HG02938 (cell line): ENCODE measurements around the gene FAM117A.
A peak's percentile ranks its signal among the peaks of the same experiment; 100 is the strongest.
"Not testable (repeated sequence)": the region's sequence is repeated elsewhere in the genome, so short reads cannot be mapped to it uniquely, and the experiment has no call there.

Source experiments
- ATAC-seq: cut with Tn5 transposase; IDR thresholded peaks from one replicate; pipeline ENCODE4 v1.9.1; 2021; ENCODE audit warnings: mild to moderate bottlenecking, moderate library complexity; ENCODE audit not compliant: unreplicated experiment

The FAM117A gene

GRCh38 chr17:49681106-49681979 lies 82.6 kb downstream of the FAM117A start:
- no peak for ATAC-seq

- ATAC-seq: no peak
These were observed 83.6 kb downstream of the FAM117A start for GRCh38 chr17:49680314-49680713.

DNA sequence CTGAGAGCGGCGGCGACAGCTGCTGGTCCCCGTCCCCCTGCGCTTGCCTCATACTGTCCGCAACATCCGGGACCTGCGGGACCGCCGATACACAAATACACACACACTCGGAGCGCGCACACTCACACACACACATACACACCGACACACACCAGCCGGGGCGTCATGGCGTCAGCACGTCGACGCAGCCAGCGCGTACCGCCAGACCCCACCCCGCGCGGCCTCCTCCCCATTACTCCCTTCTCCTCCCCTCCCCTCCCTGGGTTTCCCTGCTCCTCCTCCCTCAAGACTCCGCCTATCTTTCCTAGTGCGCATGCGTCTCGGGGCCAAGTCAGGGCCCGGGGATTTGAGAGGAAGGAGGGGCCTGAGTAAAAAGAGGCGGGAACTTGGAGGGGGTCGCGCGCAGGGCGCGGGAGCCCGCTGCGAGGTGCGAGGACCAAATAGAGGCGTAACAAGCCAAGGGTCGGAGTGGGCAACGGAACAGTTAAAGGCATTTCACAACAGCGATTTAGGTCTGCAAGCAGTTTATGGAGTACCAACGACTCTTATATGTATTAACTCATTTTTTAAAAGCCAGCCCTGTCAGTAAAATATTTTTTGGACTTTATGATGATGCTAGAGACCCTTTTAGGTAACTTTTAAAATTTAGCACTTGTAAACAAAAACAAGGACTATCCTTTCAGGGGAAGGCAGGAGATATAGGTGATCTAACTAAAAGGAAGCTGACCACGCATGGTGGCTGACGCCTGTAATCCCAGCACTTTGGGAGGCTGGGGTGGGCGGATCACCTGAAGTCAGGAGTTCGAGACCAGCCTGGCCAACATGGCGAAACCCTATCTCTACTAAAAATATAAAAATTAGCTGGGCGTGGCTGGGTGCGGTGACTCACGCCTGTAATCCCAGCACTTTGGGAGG lies 85.7 kb downstream of the FAM117A start, which contains the start of gene SPOP:
Gene SPOP, minus strand, starts transcription at position 165 of the 915 bp plus-strand sequence. CDS start 55,287 bp downstream, outside the sequence.
- ATAC-seq: peak; percentile 64

DNA sequence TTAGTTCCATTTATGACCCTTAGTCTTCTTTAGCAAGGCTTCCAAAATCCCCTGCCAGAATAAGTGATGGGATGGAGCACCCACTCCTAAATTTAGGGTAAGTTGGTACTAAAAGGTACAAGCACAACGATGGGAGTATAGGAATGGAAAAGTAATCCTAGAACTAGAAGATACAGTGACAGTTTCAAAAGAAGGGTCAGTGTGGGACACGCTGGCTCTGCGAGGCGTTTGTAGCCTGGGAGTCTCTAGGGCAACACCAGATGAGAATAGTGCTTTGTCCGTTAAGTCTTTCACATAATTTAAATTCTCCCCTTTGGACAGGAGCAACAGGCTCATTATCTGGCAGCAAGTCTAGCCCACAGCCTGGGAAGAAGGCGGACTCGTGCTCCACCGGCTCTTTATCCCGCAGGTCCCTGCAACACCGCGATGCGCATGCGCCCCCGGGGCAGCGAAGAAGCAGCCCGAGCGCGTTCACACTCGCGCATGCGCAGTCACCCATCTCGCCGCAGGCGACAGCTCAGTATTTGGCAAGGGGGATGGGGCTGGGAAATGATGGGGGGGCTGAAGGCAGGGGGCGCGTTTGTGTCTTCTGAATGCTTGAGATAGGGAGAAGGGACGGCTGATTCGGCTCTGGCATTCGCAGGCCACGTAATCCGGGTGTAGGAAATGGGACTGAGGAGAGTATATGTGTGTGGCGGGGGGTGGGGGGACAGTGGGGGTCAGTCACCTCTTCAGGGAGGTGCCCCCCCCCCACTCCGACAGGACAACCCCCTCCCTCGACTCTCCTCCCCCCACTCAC lies 86.6 kb downstream of the FAM117A start:
- peak; percentile 35 for ATAC-seq

GRCh38 chr17:49676276-49676868 lies 87.6 kb downstream of the FAM117A start:
- ATAC-seq: peak; percentile 67

- ATAC-seq: no peak
These were observed 89.4 kb downstream of the FAM117A start for GRCh38 chr17:49674507-49674906.

DNA sequence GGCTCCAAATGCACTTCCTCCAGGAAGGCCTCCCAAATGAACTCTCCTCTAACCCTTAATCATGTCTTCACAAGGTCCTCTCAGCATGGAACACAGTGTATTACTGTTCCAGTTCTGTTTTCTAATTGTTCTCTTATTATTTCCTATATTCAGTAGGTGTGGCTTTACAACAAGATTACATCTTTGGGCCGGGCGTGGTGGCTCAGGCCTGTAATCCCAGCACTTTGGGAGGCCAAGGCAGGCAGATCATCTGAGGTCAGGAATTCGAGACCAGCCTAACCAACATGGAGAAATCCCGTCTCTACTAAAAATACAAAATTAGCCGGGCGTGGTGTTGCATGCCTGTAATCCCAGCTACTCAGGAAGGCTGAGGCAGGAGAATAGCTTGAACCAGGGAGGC lies 90.3 kb downstream of the FAM117A start:
- not testable (repeated sequence) for ATAC-seq

GRCh38 chr17:49670641-49671040 lies 93.3 kb downstream of the FAM117A start:
- no peak for ATAC-seq

DNA sequence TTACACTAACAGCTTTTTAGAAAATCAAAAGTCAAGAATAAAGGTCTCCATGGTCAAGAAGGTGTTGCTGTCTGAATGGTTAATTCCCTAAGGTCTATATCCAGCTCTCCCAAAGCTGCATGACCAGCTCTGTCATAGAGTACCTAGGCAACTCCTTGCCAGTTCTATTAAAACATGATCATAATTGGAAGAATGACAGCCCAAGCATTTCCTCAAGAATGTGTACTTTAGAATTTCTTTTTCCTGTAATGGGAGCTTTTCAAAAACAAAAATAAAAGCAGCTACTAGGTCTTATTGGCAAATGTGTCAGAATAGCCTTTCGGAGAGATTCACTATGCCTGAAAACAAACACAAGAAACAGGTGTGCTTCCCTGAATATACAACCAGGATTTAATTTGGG lies 93.9 kb downstream of the FAM117A start:
- no peak for ATAC-seq

GRCh38 chr17:49667854-49668253 lies 96.1 kb downstream of the FAM117A start:
- no peak for ATAC-seq

- ATAC-seq: no peak
These were observed 99.2 kb downstream of the FAM117A start for GRCh38 chr17:49664706-49665211.
